GM18508 (cell line): Measurements from ENCODE around the gene MUC5AC.

Experiments used
- ATAC-seq: cut with Tn5 transposase; IDR thresholded peaks from one replicate; pipeline ENCODE4 v1.9.1; 2021; ENCODE audit warnings: moderate number of reproducible peaks; ENCODE audit not compliant: insufficient read depth, unreplicated experiment

Gene MUC5AC

GRCh38 chr11:1194231-1194976, 36.7 kb downstream of the MUC5AC start:
- no peak for ATAC-seq

GRCh38 chr11:1194977-1195681, 37.4 kb downstream of the MUC5AC start:
- ATAC-seq = no peak

- no peak for ATAC-seq
These were observed 38.1 kb downstream of the MUC5AC start for GRCh38 chr11:1195682-1196515.

GRCh38 chr11:1196516-1197391, 39.0 kb downstream of the MUC5AC start:
- no peak for ATAC-seq

GRCh38 chr11:1197431-1197885, 39.7 kb downstream of the MUC5AC start:
- ATAC-seq = no peak

- ATAC-seq = no peak
These were observed 40.3 kb downstream of the MUC5AC start for GRCh38 chr11:1197886-1198560.

GRCh38 chr11:1198561-1199240, 40.9 kb downstream of the MUC5AC start:
- no peak for ATAC-seq

- ATAC-seq = no peak
These were observed 41.5 kb downstream of the MUC5AC start for GRCh38 chr11:1199241-1199750.

GRCh38 chr11:1199751-1200610, 42.2 kb downstream of the MUC5AC start:
- ATAC-seq = no peak

- no peak for ATAC-seq
These were observed 42.9 kb downstream of the MUC5AC start for GRCh38 chr11:1200611-1201191.

- no peak for ATAC-seq
These were observed 43.8 kb downstream of the MUC5AC start for GRCh38 chr11:1201395-1202153.

GRCh38 chr11:1202154-1202775, 44.5 kb downstream of the MUC5AC start:
- no peak for ATAC-seq

- no peak for ATAC-seq
These were observed 45.2 kb downstream of the MUC5AC start for GRCh38 chr11:1202776-1203504.

- ATAC-seq = no peak
These were observed 45.9 kb downstream of the MUC5AC start for GRCh38 chr11:1203505-1204271.
